GM12873 (cell line): ENCODE results near the gene NDUFAF5.

ENCODE experiments used
- TF ChIP-seq, protein P1 (sequence below): IDR thresholded peaks from 2 replicates; pipeline ENCODE4 v1.5.1; 2012; ENCODE audit warnings: low read depth, mild to moderate bottlenecking, moderate library complexity, low read length, control low read depth; ENCODE audit not compliant: insufficient read depth; ENCODE audit errors: missing control alignments

The NDUFAF5 gene

DNA sequence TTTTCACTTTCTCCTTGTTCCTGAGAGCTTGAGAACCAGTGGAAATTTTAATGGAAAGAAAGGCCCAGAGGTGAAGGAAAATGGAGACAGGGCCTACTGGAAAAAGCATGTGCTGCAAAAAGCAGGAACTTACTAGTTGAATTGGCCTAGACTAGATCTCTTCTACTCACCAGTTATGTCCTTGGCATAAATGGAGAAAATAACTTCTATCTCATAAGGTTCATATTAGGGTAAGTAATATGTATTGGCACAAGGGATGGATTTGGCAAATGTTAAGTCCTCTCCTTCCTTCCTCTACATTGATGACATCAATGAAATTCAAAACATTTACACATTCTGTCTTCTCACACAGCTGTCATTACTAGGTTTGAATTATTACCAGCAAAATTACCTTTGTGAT lies 74.0 kb downstream of the NDUFAF5 start:
- TF ChIP-seq, protein P1, sequence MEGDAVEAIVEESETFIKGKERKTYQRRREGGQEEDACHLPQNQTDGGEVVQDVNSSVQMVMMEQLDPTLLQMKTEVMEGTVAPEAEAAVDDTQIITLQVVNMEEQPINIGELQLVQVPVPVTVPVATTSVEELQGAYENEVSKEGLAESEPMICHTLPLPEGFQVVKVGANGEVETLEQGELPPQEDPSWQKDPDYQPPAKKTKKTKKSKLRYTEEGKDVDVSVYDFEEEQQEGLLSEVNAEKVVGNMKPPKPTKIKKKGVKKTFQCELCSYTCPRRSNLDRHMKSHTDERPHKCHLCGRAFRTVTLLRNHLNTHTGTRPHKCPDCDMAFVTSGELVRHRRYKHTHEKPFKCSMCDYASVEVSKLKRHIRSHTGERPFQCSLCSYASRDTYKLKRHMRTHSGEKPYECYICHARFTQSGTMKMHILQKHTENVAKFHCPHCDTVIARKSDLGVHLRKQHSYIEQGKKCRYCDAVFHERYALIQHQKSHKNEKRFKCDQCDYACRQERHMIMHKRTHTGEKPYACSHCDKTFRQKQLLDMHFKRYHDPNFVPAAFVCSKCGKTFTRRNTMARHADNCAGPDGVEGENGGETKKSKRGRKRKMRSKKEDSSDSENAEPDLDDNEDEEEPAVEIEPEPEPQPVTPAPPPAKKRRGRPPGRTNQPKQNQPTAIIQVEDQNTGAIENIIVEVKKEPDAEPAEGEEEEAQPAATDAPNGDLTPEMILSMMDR, result no peak

DNA sequence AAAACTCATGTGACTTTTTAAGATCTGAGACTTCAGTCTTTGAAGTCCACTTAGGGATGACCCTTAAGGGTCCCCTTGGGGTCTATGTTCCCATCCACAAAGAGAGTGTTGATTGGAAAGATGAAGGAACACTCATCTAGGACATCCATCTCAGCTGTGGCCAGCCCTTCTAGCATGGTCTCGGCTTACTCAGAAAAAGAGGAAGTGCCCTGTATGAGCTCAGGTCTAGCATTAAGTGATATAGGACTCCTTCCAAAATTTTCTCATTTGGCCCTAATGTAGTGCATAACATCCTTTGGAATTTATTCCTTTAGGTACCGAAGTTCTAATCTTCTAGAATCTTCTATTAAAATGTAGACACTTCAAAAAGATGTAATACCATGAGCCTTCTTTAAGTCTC lies 77.4 kb downstream of the NDUFAF5 start:
- TF ChIP-seq, protein P1, result no peak

DNA sequence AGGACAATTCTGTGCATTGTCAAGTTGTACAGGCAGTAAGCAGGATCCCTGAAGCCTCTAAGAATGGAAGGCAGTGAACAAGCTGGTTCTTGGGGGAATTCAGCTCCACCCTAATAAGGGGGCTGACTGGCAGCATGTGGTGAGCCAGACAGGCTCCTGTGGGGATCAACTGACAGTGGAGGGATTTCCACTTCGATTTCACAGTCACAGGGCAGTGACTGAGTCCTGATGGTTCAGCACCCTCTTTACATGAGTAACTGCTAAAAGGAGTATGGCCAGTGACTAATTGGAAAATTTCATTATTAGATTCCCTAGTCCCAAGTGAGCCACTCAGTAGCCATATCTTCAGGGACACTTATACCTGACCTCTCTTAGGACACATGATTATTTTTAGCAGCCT lies 78.4 kb downstream of the NDUFAF5 start:
- TF ChIP-seq, protein P1, result no peak

DNA sequence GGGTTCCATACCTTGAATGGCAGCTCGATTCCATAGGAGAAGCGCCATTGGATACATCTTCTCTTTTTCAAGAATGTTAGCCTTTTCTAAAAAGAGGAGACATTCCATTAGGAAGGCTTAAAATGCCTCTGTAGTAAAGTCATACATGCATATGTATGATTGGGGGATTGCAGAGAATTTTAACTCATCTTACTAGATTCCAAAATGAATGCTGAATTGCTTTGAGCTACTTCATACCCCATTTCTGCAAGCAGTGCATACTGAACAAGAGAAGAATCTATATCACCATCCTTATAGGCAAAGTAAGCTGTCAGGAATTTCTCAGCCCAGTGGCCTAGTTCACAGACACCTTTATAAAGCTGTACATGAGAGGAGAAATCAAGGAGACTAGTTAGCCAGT lies 80.3 kb downstream of the NDUFAF5 start:
- TF ChIP-seq, protein P1, result no peak

DNA sequence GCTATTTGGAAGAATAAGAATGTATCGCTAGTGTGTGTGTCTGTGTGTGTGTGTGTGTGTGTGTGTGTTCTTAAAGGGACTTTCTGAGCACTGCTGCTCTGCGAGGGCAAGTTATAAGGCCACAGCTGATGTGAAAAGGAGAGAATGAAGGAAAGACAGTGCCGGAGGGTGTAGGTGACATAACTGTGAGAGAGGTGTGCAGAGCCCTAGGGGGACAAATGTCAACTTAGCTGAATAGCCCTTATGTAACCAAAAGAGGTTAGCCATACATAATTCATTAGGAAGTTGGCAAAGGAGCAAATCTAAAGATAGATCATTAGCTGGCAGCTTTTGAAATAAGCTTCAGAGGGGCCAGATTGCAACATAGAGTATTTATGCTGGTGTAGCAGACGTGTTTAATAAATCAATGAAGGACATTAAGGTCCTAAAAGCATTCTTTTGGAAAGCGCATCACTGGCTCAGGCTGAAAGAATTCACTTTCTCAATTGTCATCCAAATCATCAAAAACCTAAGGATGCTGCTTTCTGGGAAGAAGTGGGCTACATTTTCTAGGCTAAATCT lies 81.0 kb downstream of the NDUFAF5 start:
- TF ChIP-seq, protein P1, result no peak

DNA sequence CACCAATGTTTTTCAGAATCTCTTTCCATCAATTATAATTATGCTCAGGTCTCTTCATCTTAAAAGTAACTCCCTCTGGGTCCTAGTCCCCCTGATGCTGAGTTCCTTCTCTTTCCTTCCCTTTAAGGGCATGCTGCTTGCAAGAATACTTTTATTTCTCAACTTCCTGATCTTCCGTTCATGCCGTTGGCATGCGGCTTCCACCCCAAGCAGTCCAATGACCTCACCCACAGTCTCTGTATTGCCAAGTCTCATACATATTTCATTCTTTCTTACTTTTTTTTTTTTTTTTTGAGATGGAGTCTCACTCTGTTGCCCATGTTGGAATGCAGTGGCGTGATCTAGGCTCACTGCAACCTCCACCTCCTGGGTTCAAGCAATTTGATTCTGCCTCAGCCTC lies 83.5 kb downstream of the NDUFAF5 start:
- TF ChIP-seq, protein P1, result no peak

DNA sequence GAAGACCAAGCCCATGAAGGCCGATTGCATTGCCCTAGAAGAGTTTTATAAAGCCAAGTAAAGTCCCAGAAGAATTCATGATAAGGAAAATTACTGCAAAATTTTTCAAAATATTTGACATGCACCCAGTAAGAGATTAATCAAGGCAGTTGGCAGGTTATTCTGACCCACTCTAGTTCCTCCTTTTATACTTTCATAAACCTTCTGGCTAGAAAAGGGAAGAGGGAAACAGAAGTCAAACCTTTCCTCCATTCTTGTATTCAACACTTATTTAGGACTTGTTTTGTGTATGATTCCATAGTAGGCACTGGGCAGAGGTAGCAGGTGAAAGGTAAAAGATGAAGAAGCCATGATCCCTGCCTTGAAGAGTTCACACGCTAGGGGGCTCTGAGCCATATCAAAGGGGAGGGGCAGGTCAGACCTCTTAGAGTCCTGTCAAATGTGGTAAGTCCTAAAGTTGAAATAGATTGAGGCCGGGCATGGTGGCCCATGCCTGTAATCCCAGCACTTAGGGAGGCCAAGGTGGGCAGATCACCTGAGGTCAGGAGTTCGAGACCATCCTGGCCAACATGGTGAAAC lies 85.4 kb downstream of the NDUFAF5 start:
- TF ChIP-seq, protein P1, result peak; percentile 20
